GM21447 (cell line): ENCODE measurements around the gene DGKE.

ENCODE experiments used
- ATAC-seq: cut with Tn5 transposase; IDR thresholded peaks from one replicate; pipeline ENCODE4 v1.9.1; 2021; ENCODE audit not compliant: unreplicated experiment

DGKE gene

GRCh38 chr17:56845934-56846333 is 12.0 kb downstream of the DGKE start:
- no peak for ATAC-seq

GRCh38 chr17:56847106-56847505 is 13.2 kb downstream of the DGKE start:
- no peak for ATAC-seq

- ATAC-seq, result no peak
These were observed 15.2 kb downstream of the DGKE start for GRCh38 chr17:56849131-56849530.

- no peak for ATAC-seq
These were observed 16.6 kb downstream of the DGKE start for GRCh38 chr17:56850591-56850990.

GRCh38 chr17:56851008-56851407 is 17.1 kb downstream of the DGKE start:
- ATAC-seq, result no peak

- ATAC-seq, result no peak
These were observed 27.9 kb downstream of the DGKE start for GRCh38 chr17:56861899-56862298.

- ATAC-seq, result no peak
These were observed 30.0 kb downstream of the DGKE start for GRCh38 chr17:56863974-56864373.

GRCh38 chr17:56866076-56866475 is 32.1 kb downstream of the DGKE start:
- no peak for ATAC-seq

GRCh38 chr17:56866496-56866895 is 32.5 kb downstream of the DGKE start:
- no peak for ATAC-seq

GRCh38 chr17:56867948-56868376 is 34.0 kb downstream of the DGKE start:
- ATAC-seq, result no peak

GRCh38 chr17:56868716-56869115 is 34.8 kb downstream of the DGKE start:
- ATAC-seq, result no peak

GRCh38 chr17:56870081-56870651 is 36.2 kb downstream of the DGKE start:
- ATAC-seq, result no peak

- no peak for ATAC-seq
These were observed 42.8 kb downstream of the DGKE start for GRCh38 chr17:56876766-56877179.

- ATAC-seq, result no peak
These were observed 45.3 kb downstream of the DGKE start for GRCh38 chr17:56879280-56879679.

GRCh38 chr17:56880133-56880532 is 46.2 kb downstream of the DGKE start:
- no peak for ATAC-seq

GRCh38 chr17:56880571-56880970 is 46.6 kb downstream of the DGKE start:
- ATAC-seq, result no peak

GRCh38 chr17:56881685-56882295 is 47.8 kb downstream of the DGKE start:
- no peak for ATAC-seq

GRCh38 chr17:56883616-56884015 is 49.7 kb downstream of the DGKE start:
- ATAC-seq, result no peak

- no peak for ATAC-seq
These were observed 50.7 kb downstream of the DGKE start for GRCh38 chr17:56884483-56885311.

- ATAC-seq, result no peak
These were observed 51.3 kb downstream of the DGKE start for GRCh38 chr17:56885312-56885657.

GRCh38 chr17:56886288-56886731 is 52.4 kb downstream of the DGKE start:
- no peak for ATAC-seq

- ATAC-seq, result no peak
These were observed 53.2 kb downstream of the DGKE start for GRCh38 chr17:56887105-56887504.
